Left ventricle myocardium superior (tissue), 1 donor: ENCODE measurements around the gene PALLD. TPM values are rescaled to one million over a fixed set of nuclear protein-coding genes. Genes with fewer than 3 reads are reported as not detected.
A peak's percentile ranks its signal among the peaks of the same experiment; 100 is the strongest.

ENCODE experiments used
- ATAC-seq: fragments of 200-7000 bp; cut with Tn5 transposase; one replicate; pipeline ENCODE4 v1.9.1; 2020; ENCODE audit warnings: mild to moderate bottlenecking, moderate library complexity
- DNase-seq: peaks from one replicate; pipeline ENCODE4 v3.0.0-alpha.2; 2020
- intact Hi-C: fragments of 100-400 bp; cut with micrococcal nuclease; formaldehyde crosslinking; loops from one replicate; pipeline ENCODE4 v1.11.0; 2022
- total RNA-seq: library from RNA; stranded (reverse); fragmentation: NEBNext Ultra II Directional; extraction: Animal tissue kit (Norgen Biotek cat#: 25700); gene quantifications from one replicate; pipeline ENCODE4 v1.2.1, GENCODE V29; 2021
- donor health status: DM: no; HTN: yes; CAD: no; lungs with severe emphysema.

PALLD gene
- total RNA-seq, 1 donor from 2014 or later = 998 TPM

DNA sequence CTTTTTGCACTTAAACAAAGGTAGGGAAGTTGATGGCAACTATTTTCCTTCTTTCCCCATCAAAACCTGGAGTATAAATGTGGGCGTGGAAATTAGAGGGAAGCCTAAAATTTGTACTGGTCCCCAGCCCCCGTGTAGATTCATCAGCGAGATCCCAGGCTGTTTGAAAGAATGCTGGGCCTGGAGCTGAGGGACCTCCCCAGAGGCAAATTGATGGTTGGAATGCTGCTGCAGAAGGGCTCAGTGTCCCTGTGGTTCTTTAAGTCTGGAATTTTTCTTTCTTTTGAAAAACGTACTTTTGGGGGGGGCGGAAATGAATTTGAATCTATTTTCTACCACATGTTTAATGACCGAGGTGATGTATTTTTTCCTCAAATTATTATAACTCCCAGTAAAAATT lies 316.0 kb downstream of the PALLD start:
- intact Hi-C loops = no loop called here
- DNase-seq (no peak), ATAC-seq (no peak)

DNA sequence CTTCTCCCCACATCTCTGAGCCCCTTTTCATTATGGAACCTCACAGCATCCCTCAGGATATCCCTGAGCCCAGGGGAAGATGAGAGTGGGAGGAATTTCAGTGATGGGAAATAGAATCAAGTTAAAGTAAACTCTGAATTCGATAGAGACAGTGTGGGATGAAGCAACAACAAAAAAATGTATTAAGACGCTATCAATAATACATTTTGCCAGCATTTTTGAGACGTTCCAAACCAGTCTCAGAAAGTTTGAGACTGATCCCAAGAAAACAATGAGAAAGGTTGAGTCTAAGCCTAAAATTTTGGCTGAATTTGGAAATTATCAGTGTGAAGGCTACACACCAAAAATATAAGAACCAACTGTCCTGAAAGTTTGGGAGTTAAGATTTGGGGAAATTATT lies 317.0 kb downstream of the PALLD start:
- no peak for ATAC-seq
- DNase-seq = no peak
- intact Hi-C loops = no loop called here

GRCh38 chr4:168815379-168816345 lies 318.8 kb downstream of the PALLD start:
- DNase-seq (no peak), ATAC-seq (no peak)
- intact Hi-C loops = no loop called here

GRCh38 chr4:168817370-168817769 lies 320.5 kb downstream of the PALLD start:
- intact Hi-C loops = no loop called here
- ATAC-seq (no peak), DNase-seq (no peak)

GRCh38 chr4:168822481-168822880 lies 325.6 kb downstream of the PALLD start:
- intact Hi-C loops = no loop called here
- DNase-seq (no peak), ATAC-seq (no peak)

DNA sequence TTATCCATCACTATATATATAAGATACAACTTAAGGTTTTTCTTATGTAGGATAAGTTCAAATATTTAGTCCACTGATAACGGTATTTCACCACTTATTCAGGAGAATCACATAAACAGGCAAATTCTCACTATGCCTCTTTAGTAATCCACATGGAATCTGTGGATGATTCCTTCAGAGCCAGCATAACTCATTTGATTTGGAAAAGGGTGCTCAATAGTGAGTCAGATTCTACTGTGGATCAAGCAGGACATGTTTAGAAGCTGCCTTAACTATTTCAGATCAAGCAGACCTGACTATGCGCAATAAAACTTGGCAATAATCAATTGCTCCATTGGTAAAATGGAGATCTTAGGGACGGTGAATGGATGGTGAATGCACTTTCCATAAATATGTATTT lies 329.1 kb downstream of the PALLD start:
- ATAC-seq = no peak
- DNase-seq = no peak
- intact Hi-C loops = no loop called here

- DNase-seq (no peak), ATAC-seq (no peak)
- intact Hi-C loops = no loop called here
Observed at GRCh38 chr4:168826620-168827019, 329.8 kb downstream of the PALLD start.

- intact Hi-C loops = no loop called here
- ATAC-seq = no peak
Observed at GRCh38 chr4:168830777-168831512, 334.1 kb downstream of the PALLD start.

GRCh38 chr4:168831585-168831918 lies 334.7 kb downstream of the PALLD start:
- intact Hi-C loops = no loop called here
- DNase-seq = no peak
- ATAC-seq = no peak

More at GRCh38 chr4:168830777-168831512, 334.1 kb downstream of the PALLD start:
- no peak for DNase-seq

- peak; percentile 90 for DNase-seq
- intact Hi-C loops = no loop called here
- ATAC-seq = peak; percentile 90
Observed at GRCh38 chr4:168831919-168832762, 335.3 kb downstream of the PALLD start.

GRCh38 chr4:168832763-168833575 lies 336.1 kb downstream of the PALLD start:
- intact Hi-C loops = no loop called here
- DNase-seq = peak; percentile 68

GRCh38 chr4:168833881-168834280 lies 337.0 kb downstream of the PALLD start:
- ATAC-seq (no peak), DNase-seq (no peak)
- intact Hi-C loops = no loop called here

More at GRCh38 chr4:168832763-168833575, 336.1 kb downstream of the PALLD start:
- peak; percentile 42 for ATAC-seq

DNA sequence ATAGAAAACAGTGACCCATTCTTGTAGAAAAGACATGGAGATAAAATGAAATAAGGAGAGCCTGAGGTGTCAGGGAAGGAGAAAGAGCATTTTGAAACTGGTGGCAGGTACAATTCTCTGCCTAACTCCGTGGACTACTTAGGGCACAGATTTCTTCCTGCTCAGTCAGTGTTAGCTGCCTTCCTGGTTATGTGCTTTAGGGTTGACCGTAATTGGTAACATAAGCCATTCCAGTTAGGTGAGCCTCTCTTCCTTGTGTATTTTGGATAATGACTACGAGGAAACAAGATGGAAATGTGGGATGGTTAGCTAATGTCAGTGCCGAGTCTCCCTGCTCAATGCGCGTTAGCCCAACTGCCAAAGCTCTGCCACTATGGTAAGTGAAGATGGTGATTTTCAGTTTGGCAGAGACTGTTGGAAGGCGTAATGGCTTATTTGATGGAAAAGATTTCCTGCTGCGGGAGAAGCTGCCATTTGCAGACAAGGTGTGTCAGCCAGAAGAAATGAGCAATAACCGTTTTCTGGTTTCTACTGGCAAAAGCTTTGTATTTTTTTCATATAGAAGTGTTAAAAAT lies 339.1 kb downstream of the PALLD start:
- DNase-seq (no peak), ATAC-seq (no peak)
- intact Hi-C loops = no loop called here

- ATAC-seq (no peak), DNase-seq (peak; percentile 47)
- intact Hi-C loops = no loop called here
Observed at GRCh38 chr4:168836490-168836889, 339.6 kb downstream of the PALLD start.

DNA sequence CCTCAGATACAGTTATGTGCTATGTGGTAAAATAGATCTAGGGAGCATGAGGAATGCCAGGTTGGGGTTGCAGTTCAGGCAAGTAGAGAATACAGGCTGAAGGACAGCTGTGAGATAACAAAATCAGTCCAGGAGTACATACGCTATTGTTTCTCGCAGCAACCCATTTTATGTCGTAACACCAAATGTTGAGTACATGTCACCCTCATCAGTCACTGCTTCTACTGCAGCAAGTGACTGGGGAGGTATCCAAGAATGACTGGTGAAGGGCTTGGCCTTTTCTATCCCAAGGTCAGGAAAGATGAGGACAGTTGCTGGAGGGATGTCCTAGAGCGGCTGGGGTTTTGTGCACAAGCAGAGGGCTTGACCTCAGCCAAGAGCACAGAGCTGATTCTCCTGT lies 341.1 kb downstream of the PALLD start:
- intact Hi-C loops = no loop called here
- no peak for DNase-seq
- ATAC-seq = peak; percentile 26

DNA sequence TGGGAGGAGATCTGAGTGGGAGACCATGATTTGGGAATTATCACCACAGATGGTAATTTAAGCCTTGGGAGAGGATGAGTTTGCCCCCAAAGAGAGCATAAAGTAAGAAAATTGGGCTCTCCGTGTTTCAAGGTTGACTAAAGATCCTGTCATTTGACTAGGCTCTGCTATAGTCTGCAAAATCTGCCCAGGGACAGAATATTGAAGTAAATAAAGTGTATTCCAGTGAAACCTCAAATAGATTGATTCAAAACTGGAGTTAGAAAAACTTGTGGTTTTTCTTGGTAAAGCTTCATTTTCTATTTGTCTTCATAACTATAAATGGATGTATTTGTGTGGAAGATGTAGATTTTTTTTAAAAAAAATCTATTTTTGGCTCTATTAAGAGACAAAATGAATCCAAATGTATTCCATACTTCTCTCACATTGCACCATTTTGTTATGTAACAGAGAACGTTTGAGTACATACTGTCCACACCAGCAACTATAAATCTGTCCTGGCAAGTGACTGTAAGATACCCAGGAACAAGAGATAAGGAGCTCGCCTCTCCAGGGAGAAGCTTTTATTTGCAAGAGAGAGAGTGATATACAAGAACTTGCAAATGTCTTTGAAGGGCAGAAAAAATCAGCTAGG lies 343.0 kb downstream of the PALLD start:
- DNase-seq (no peak), ATAC-seq (peak; percentile 78)
- intact Hi-C loops = no loop called here

DNA sequence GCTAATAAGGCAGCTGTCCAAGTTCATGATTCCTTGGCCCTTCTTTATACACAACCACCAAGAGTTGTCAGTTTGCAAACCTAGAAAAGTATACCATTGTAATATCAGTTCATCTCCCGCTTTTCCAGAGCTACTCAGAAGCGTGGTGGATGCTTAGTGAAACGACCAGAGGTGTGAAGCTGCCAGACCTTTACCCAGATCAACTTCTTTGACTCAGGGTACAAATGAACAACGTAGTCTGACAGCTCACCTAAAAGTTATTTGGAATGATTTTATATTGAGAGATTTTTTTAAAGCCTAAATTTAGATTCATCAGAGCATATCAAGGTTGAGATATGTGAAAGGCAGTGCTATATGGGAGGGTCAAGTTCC lies 343.5 kb downstream of the PALLD start:
- intact Hi-C loops = no loop called here
- DNase-seq (no peak), ATAC-seq (peak; percentile 38)
